Activated CD4-positive, alpha-beta T cell treated with anti-CD3 and anti-CD28 coated beads, Interleukin-2, amount 10 ng/mL, durations not matched to agents 7 days and 5 days (primary cell): ENCODE results near the gene RAPGEF6. TPM values are rescaled to one million over a fixed set of nuclear protein-coding genes. Genes with fewer than 3 reads are reported as not detected.
"Not testable (repeated sequence)": the region's sequence is repeated elsewhere in the genome, so short reads cannot be mapped to it uniquely, and the experiment has no call there.

ENCODE experiments used
- CTCF ChIA-PET: fragments of 350-600 bp; sonication (Branson Sonifier 250); formaldehyde crosslinking; loops from one replicate; lab custom pipeline; 2021; ENCODE audit warnings: antibody characterized with exemption; lab: Charles Lee
- POLR2A ChIA-PET: fragments of 350-600 bp; sonication (Branson Sonifier 250); formaldehyde crosslinking; loops from one replicate; lab custom pipeline; 2021; ENCODE audit warnings: antibody characterized with exemption; lab: Charles Lee
- DNase-seq: peaks from one replicate; pipeline ENCODE4 v3.0.0-alpha.2; 2020
- H3K27ac Mint-ChIP-seq: one replicate; pipeline ENCODE4 v1.8.0; 2021; ENCODE audit warnings: mild to moderate bottlenecking, moderate library complexity, mixed read lengths
- H3K27me3 Mint-ChIP-seq: one replicate; pipeline ENCODE4 v1.8.0; 2021; ENCODE audit warnings: mixed read lengths
- H3K36me3 Mint-ChIP-seq: one replicate; pipeline ENCODE4 v1.8.0; 2021; ENCODE audit warnings: low read depth, mixed read lengths
- H3K4me1 Mint-ChIP-seq: one replicate; pipeline ENCODE4 v1.8.0; 2021; ENCODE audit warnings: mixed read lengths
- H3K4me3 Mint-ChIP-seq: one replicate; pipeline ENCODE4 v1.8.0; 2021; ENCODE audit warnings: mild to moderate bottlenecking, moderate library complexity, mixed read lengths
- H3K9me3 Mint-ChIP-seq: one replicate; pipeline ENCODE4 v1.8.0; 2021; ENCODE audit warnings: mixed read lengths
- total RNA-seq, 2 experiments: library from RNA; stranded (reverse); gene quantifications; one replicate each; pipeline ENCODE4 v1.2.3, GENCODE V29; 2021

RAPGEF6 gene
- total RNA-seq, 2 experiments from 2014 or later = 43.9 to 47.8 TPM

GRCh38 chr5:131509801-131510200, 125.2 kb downstream of the RAPGEF6 start:
- Mint-ChIP-seq H3K36me3 (peaks cover 29% of the 10 kb centered on the region), H3K4me1 (peaks cover 25% of the 10 kb centered on the region), H3K27ac (no peak overlapping the region), H3K27me3 (no peaks in the 10 kb centered on the region), H3K4me3 (no peak overlapping the region), H3K9me3 (no peaks in the 10 kb centered on the region)
- POLR2A ChIA-PET = no interaction called here
- no peak for DNase-seq
- CTCF ChIA-PET = interaction anchor here (0.7 to 1.6 kb wide), 2 partner anchors 11 to 18 kb away, joined by 4 read pairs; no protein-coding TSS in a partner anchor

- ChIA-PET POLR2A (no interaction called here), CTCF (interaction anchor here (0.8 to 1.1 kb wide), 2 partner anchors 9 to 28 kb away, joined by 3 to 4 read pairs; no protein-coding TSS in a partner anchor)
- no peak overlapping the region for H3K4me3 Mint-ChIP-seq
- H3K9me3 Mint-ChIP-seq = no peaks in the 10 kb centered on the region
- no peaks in the 10 kb centered on the region for H3K27me3 Mint-ChIP-seq
- DNase-seq = no peak
- no peak overlapping the region for H3K27ac Mint-ChIP-seq
- peaks cover 3% of the 10 kb centered on the region for H3K4me1 Mint-ChIP-seq
- H3K36me3 Mint-ChIP-seq = peaks cover 47% of the 10 kb centered on the region
These were observed 129.7 kb downstream of the RAPGEF6 start for GRCh38 chr5:131505237-131505908.

GRCh38 chr5:131496400-131496713, 138.7 kb downstream of the RAPGEF6 start:
- Mint-ChIP-seq H3K27ac (no peak overlapping the region), H3K9me3 (no peaks in the 10 kb centered on the region), H3K36me3 (peaks cover 69% of the 10 kb centered on the region), H3K4me1 (peaks cover 5% of the 10 kb centered on the region), H3K27me3 (no peaks in the 10 kb centered on the region), H3K4me3 (no peak overlapping the region)
- POLR2A ChIA-PET = no interaction called here
- CTCF ChIA-PET = interaction anchor here (3.0 kb wide), 1 partner anchor 10 kb away, joined by 10 read pairs; no protein-coding TSS in a partner anchor
- no peak for DNase-seq

- Mint-ChIP-seq H3K27me3 (no peaks in the 10 kb centered on the region), H3K9me3 (no peaks in the 10 kb centered on the region), H3K4me3 (no peak overlapping the region), H3K4me1 (peaks cover 5% of the 10 kb centered on the region), H3K36me3 (peaks cover 71% of the 10 kb centered on the region), H3K27ac (no peak overlapping the region)
- ChIA-PET POLR2A (no interaction called here), CTCF (interaction anchor here (0.6 to 3.0 kb wide), 2 partner anchors 9 to 27 kb away, joined by 3 to 10 read pairs; no protein-coding TSS in a partner anchor)
- DNase-seq = no peak
These were observed 139.3 kb downstream of the RAPGEF6 start for GRCh38 chr5:131495536-131496399.

- DNase-seq = no peak
- ChIA-PET CTCF (interaction anchor here (0.6 to 1.4 kb wide), 2 partner anchors 18 to 41 kb away, joined by 4 read pairs; no protein-coding TSS in a partner anchor), POLR2A (no interaction called here)
- Mint-ChIP-seq H3K4me1 (peaks cover 15% of the 10 kb centered on the region), H3K9me3 (no peaks in the 10 kb centered on the region), H3K27me3 (no peaks in the 10 kb centered on the region), H3K36me3 (peaks cover 74% of the 10 kb centered on the region), H3K27ac (no peak overlapping the region), H3K4me3 (no peak overlapping the region)
These were observed 143.3 kb downstream of the RAPGEF6 start for GRCh38 chr5:131491749-131492148.

- ChIA-PET CTCF (interaction anchor here (0.9 to 1.4 kb wide), 4 partner anchors 10 to 49 kb away, joined by 3 to 4 read pairs (median 3); no protein-coding TSS in a partner anchor), POLR2A (no interaction called here)
- H3K4me3 Mint-ChIP-seq = no peak overlapping the region
- H3K4me1 Mint-ChIP-seq = peaks cover 14% of the 10 kb centered on the region
- peak overlapping the region; percentile 57 for H3K27ac Mint-ChIP-seq
- H3K27me3 Mint-ChIP-seq = no peaks in the 10 kb centered on the region
- DNase-seq = no peak
- peaks cover 66% of the 10 kb centered on the region for H3K36me3 Mint-ChIP-seq
- H3K9me3 Mint-ChIP-seq = no peaks in the 10 kb centered on the region
These were observed 146.6 kb downstream of the RAPGEF6 start for GRCh38 chr5:131488463-131488862.

GRCh38 chr5:131487371-131487770, 147.7 kb downstream of the RAPGEF6 start:
- H3K27ac Mint-ChIP-seq, H3K4me3 Mint-ChIP-seq, POLR2A ChIA-PET, H3K9me3 Mint-ChIP-seq, DNase-seq, H3K27me3 Mint-ChIP-seq: not testable (repeated sequence)
- Mint-ChIP-seq H3K36me3 (peaks cover 70% of the 10 kb centered on the region), H3K4me1 (peaks cover 23% of the 10 kb centered on the region)
- CTCF ChIA-PET = interaction anchor here (0.7 to 2.5 kb wide), 3 partner anchors 10 to 50 kb away, joined by 3 to 10 read pairs (median 3); no protein-coding TSS in a partner anchor

- Mint-ChIP-seq H3K36me3 (peaks cover 78% of the 10 kb centered on the region), H3K9me3 (peaks cover 5% of the 10 kb centered on the region), H3K4me1 (peaks cover 34% of the 10 kb centered on the region), H3K27me3 (no peaks in the 10 kb centered on the region), H3K4me3 (no peak overlapping the region), H3K27ac (no peak overlapping the region)
- ChIA-PET CTCF (interaction anchor here (0.6 to 1.1 kb wide), 2 partner anchors 36 to 80 kb away, joined by 3 read pairs; no protein-coding TSS in a partner anchor), POLR2A (no interaction called here)
- no peak for DNase-seq
These were observed 152.4 kb downstream of the RAPGEF6 start for GRCh38 chr5:131482617-131483016.

- H3K27ac Mint-ChIP-seq = no peak overlapping the region
- peaks cover 73% of the 10 kb centered on the region for H3K36me3 Mint-ChIP-seq
- no peak for DNase-seq
- POLR2A ChIA-PET = no interaction called here
- H3K4me1 Mint-ChIP-seq = peaks cover 34% of the 10 kb centered on the region
- no peak overlapping the region for H3K4me3 Mint-ChIP-seq
- CTCF ChIA-PET = no interaction called here
- H3K27me3 Mint-ChIP-seq = no peaks in the 10 kb centered on the region
- H3K9me3 Mint-ChIP-seq = peaks cover 5% of the 10 kb centered on the region
These were observed 153.5 kb downstream of the RAPGEF6 start for GRCh38 chr5:131481569-131481968.

GRCh38 chr5:131475541-131475941, 159.5 kb downstream of the RAPGEF6 start:
- no peaks in the 10 kb centered on the region for H3K9me3 Mint-ChIP-seq
- H3K36me3 Mint-ChIP-seq = peaks cover 48% of the 10 kb centered on the region
- ChIA-PET CTCF (no interaction called here), POLR2A (no interaction called here)
- peaks cover 19% of the 10 kb centered on the region for H3K4me1 Mint-ChIP-seq
- H3K4me3 Mint-ChIP-seq = no peak overlapping the region
- no peak overlapping the region for H3K27ac Mint-ChIP-seq
- H3K27me3 Mint-ChIP-seq = no peaks in the 10 kb centered on the region
- no peak for DNase-seq

- Mint-ChIP-seq H3K4me1 (peaks cover 6% of the 10 kb centered on the region), H3K27me3 (no peaks in the 10 kb centered on the region), H3K4me3 (no peak overlapping the region), H3K36me3 (peaks cover 41% of the 10 kb centered on the region), H3K27ac (no peak overlapping the region), H3K9me3 (no peaks in the 10 kb centered on the region)
- ChIA-PET CTCF (interaction anchor here (0.6 kb wide), 1 partner anchor 92 kb away, joined by 3 read pairs; no protein-coding TSS in a partner anchor), POLR2A (no interaction called here)
- no peak for DNase-seq
These were observed 161.3 kb downstream of the RAPGEF6 start for GRCh38 chr5:131473731-131474130.

- Mint-ChIP-seq H3K27ac (peak overlapping the region; percentile 56), H3K27me3 (no peaks in the 10 kb centered on the region), H3K36me3 (peaks cover 54% of the 10 kb centered on the region), H3K4me3 (no peak overlapping the region), H3K4me1 (peaks cover 19% of the 10 kb centered on the region), H3K9me3 (peaks cover under 1% of the 10 kb centered on the region)
- ChIA-PET CTCF (no interaction called here), POLR2A (no interaction called here)
- no peak for DNase-seq
These were observed 168.8 kb downstream of the RAPGEF6 start for GRCh38 chr5:131466171-131466766.
